GM12891 (cell line): ENCODE measurements around the gene MYLK3.

ENCODE experiments used
- PAX5 ChIP-seq: IDR thresholded peaks from 2 replicates; pipeline ENCODE4 v1.6.1; 2011; ENCODE audit warnings: low read length, moderate library complexity, mild to moderate bottlenecking; ENCODE audit not compliant: insufficient read depth, severe bottlenecking
- POLR2A ChIP-seq: IDR thresholded peaks from 2 replicates; pipeline ENCODE4 v1.6.1; 2011; ENCODE audit warnings: low read depth, low read length, control low read depth
- POLR2AphosphoS5 ChIP-seq: IDR thresholded peaks from 2 replicates; pipeline ENCODE4 v1.6.1; 2011; ENCODE audit warnings: low read depth, low read length, control low read depth
- POU2F2 ChIP-seq: IDR thresholded peaks from 2 replicates; pipeline ENCODE4 v1.6.1; 2011; ENCODE audit warnings: low read depth, mild to moderate bottlenecking, control low read depth, low read length, moderate library complexity
- SPI1 ChIP-seq: IDR thresholded peaks from 2 replicates; pipeline ENCODE4 v1.6.1; 2011; ENCODE audit warnings: low read depth, low read length, control low read depth
- TAF1 ChIP-seq: IDR thresholded peaks from 2 replicates; pipeline ENCODE4 v1.6.1; 2011; ENCODE audit warnings: low read depth, low read length, control low read depth

DNA sequence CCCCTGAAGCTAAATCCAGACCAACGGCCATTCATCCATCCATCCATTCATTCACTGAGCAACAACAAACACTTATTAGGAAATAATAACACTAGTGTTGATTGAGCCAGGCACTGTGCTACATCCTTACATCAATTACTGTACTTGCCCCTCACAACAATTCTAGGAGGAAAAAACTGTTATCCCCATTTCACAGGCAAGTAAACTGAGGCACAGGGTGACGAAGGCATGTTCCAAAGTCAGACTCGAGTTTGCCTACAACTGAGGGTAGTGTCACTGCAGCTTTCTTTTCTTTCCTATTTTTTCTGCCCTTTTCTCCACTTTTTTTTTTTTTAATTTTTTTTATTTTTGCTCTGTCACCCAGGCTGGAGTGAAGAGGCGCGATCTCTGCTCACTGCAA lies 11.2 kb upstream of the MYLK3 start:
- TF ChIP-seq POLR2A (no peak), POLR2AphosphoS5 (no peak), TAF1 (no peak), SPI1 (no peak), POU2F2 (no peak), PAX5 (no peak)
